Breast epithelium (tissue), 3 donors: ENCODE data around the gene RAX.

ENCODE experiments used
- CTCF ChIP-seq, 3 donors: fragments of 450-650 bp; IDR thresholded peaks; one replicate each; pipeline ENCODE4 v1.5.1; 2016 to 2017; ENCODE audit warnings: antibody characterized with exemption in 3 of 3, mild to moderate bottlenecking in 3 of 3, moderate library complexity in 3 of 3
- POLR2A ChIP-seq: fragments of 450-650 bp; IDR thresholded peaks from one replicate; pipeline ENCODE4 v1.6.1; 2016; ENCODE audit warnings: antibody characterized with exemption, mild to moderate bottlenecking, moderate library complexity
- POLR2AphosphoS5 ChIP-seq, 3 donors: sonication (generic); formaldehyde crosslinking; IDR thresholded peaks; one replicate each; pipeline ENCODE4 v1.6.1; 2017; ENCODE audit warnings: antibody characterized with exemption in 3 of 3

DNA sequence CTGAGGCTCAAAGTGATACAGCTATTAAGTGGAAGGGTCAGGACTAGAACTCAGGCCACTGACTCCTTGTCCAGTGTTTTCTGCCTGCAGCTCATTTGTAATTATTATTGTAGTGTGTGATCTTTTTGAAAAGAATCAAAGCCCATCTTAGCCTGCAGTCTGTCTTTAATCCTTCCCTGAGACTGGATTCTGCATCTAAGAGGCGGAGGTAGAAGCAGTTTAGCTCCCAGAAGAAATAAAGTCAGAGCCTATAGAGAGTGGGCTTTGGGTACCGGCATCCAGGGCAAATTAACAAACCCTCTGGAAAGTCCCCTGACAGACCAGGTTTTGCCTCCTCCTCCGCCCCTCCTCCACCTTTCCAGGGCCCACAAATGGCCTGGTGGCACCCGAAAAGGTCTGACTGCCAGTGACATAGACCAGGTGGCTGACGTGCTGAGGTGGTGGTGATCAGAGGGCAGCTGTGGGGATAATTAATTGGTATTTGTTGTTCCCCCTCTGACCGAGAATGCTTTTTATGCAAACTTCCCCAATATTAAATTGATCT is 2.2 kb upstream of the RAX start:
- TF ChIP-seq POLR2A: no peak
- no peak for TF ChIP-seq CTCF (IDR thresholded peaks at IDR 0.05)
- TF ChIP-seq POLR2AphosphoS5 (IDR thresholded peaks at IDR 0.05): no peak
